HepG2 (cell line): ENCODE results near the gene CTNNA1. TPM values are rescaled to one million over a fixed set of nuclear protein-coding genes. Genes with fewer than 3 reads are reported as not detected.

Experiments used
- ATAC-seq: fragments of 200-7000 bp; cut with Tn5 transposase; 3 replicates; pipeline ENCODE4 v1.9.1; 2020; ENCODE audit warnings: mild to moderate bottlenecking, moderate library complexity
- BruUV-seq: library from RNA; stranded (reverse); fragments of 400-500 nt; replicated peaks from 2 replicates; lab custom pipeline; 2021; lab: Mats Ljungman, UMichigan
- CTCF ChIA-PET: fragments of 300-600 bp; formaldehyde crosslinking; extraction: SDS; loops from one replicate; lab custom pipeline; 2021; ENCODE audit warnings: low total read pairs, inconsistent platforms, low intra/inter-chr PET ratio; lab: Yijun Ruan, JAX
- POLR2A ChIA-PET: fragments of 350-600 bp; sonication (Branson Sonifier 250); formaldehyde crosslinking; loops from one replicate; lab custom pipeline; 2020; ENCODE audit warnings: antibody characterized with exemption, inconsistent platforms; lab: Yijun Ruan, JAX
- DNase-seq: peaks from one replicate; pipeline ENCODE4 v3.0.0-alpha.2; 2015; ENCODE audit warnings: low spot score
- FAIRE-seq: peaks from 3 replicates; lab custom pipeline; 2011; peaks lifted over from hg19 to GRCh38; lab: Jason Lieb, UNC
- H2AFZ ChIP-seq: one replicate; pipeline ENCODE4 v1.6.1; 2011; ENCODE audit warnings: low read length, inconsistent platforms
- H3K27ac ChIP-seq: fragments of 300-600 bp; 3 replicates; pipeline ENCODE4 v1.8.0; 2011; ENCODE audit warnings: mixed run types, mild to moderate bottlenecking, mixed read lengths, low read length, inconsistent platforms; ENCODE audit not compliant: insufficient read depth; ENCODE audit errors: extremely low read length
- H3K27me3 ChIP-seq, 2 experiments: fragments of 200-600 bp in 1 of 2; 2 replicates in 1 of 2; 3 replicates in 1 of 2; pipeline versions ENCODE4 v1.6.0 to v1.8.0; 2011; ENCODE audit warnings: low read length in 2 of 2, mild to moderate bottlenecking in 2 of 2, moderate library complexity in 2 of 2, inconsistent platforms in 1 of 2; ENCODE audit not compliant: insufficient read depth in 2 of 2, control insufficient read depth in 1 of 2
- H3K36me3 ChIP-seq, 2 experiments: fragments of 200-600 bp in 1 of 2; replicated peaks in 1 of 2; 2 replicates in 1 of 2; 3 replicates in 1 of 2; pipeline versions ENCODE4 v1.5.1 to v1.8.0; 2011; ENCODE audit warnings: low read length in 2 of 2, inconsistent platforms in 1 of 2; ENCODE audit not compliant: insufficient read depth in 2 of 2, control insufficient read depth in 1 of 2
- H3K4me1 ChIP-seq: 2 replicates; pipeline ENCODE4 v1.5.1; 2012; ENCODE audit warnings: low read length, inconsistent platforms; ENCODE audit not compliant: insufficient read depth
- H3K4me2 ChIP-seq: 2 replicates; pipeline ENCODE4 v1.6.0; 2011; ENCODE audit warnings: low read depth, low read length, inconsistent platforms
- H3K4me3 ChIP-seq, 3 experiments: fragments of 200-600 bp in 1 of 3; sonication (generic), shearing (Covaris generic) in 1 of 3; replicated peaks in 1 of 3; 2 replicates each; pipeline ENCODE4 v1.5.1; 2011 to 2016; ENCODE audit warnings: low read length in 3 of 3, inconsistent platforms in 2 of 3, low read depth in 2 of 3, mild to moderate bottlenecking in 2 of 3, control low read depth in 1 of 3, mixed read lengths in 1 of 3; ENCODE audit not compliant: insufficient read depth in 1 of 3
- H3K79me2 ChIP-seq: one replicate; pipeline ENCODE4 v1.6.1; 2011; ENCODE audit warnings: low read length, inconsistent platforms; ENCODE audit not compliant: insufficient read depth
- H3K9ac ChIP-seq: 2 replicates; pipeline ENCODE4 v1.6.0; 2011; ENCODE audit warnings: mild to moderate bottlenecking, low read depth, low read length, inconsistent platforms; ENCODE audit not compliant: insufficient read depth
- H3K9me3 ChIP-seq: 2 replicates; pipeline ENCODE4 v1.5.1; 2012; ENCODE audit warnings: mild to moderate bottlenecking, low read length
- H4K20me1 ChIP-seq: 2 replicates; pipeline ENCODE4 v1.6.0; 2011; ENCODE audit warnings: inconsistent platforms, mild to moderate bottlenecking, low read length, moderate library complexity; ENCODE audit not compliant: insufficient read depth
- HDAC1 ChIP-seq: sonication (generic); formaldehyde crosslinking; IDR thresholded peaks from 2 replicates; pipeline ENCODE4 v1.5.1; 2020; ENCODE audit warnings: mild to moderate bottlenecking, missing genetic modification reagents
- HNRNPUL1 ChIP-seq: fragments of 200-400 bp; formaldehyde crosslinking; IDR thresholded peaks from 2 replicates; pipeline ENCODE4 v1.6.1; 2017; ENCODE audit warnings: low read depth, mild to moderate bottlenecking, low read length, moderate library complexity
- HOXA3 ChIP-seq: sonication (generic); formaldehyde crosslinking; IDR thresholded peaks from 2 replicates; pipeline ENCODE4 v1.5.0; 2020; ENCODE audit warnings: missing genetic modification reagents
- HOXA9 ChIP-seq: sonication (generic); formaldehyde crosslinking; IDR thresholded peaks from 2 replicates; pipeline ENCODE4 v1.8.1; 2022; ENCODE audit warnings: missing genetic modification reagents, mild to moderate bottlenecking, moderate library complexity, borderline replicate concordance
- ISX ChIP-seq: sonication (generic); formaldehyde crosslinking; conservative IDR thresholded peaks from 2 replicates; pipeline ENCODE4 v1.5.0; 2020; ENCODE audit warnings: missing genetic modification reagents
- JUN ChIP-seq: sonication (generic); formaldehyde crosslinking; IDR thresholded peaks from 2 replicates; pipeline ENCODE4 v1.4.0; 2020; ENCODE audit warnings: mild to moderate bottlenecking, missing genetic modification reagents
- KLF9 ChIP-seq: IDR thresholded peaks from 2 replicates; pipeline ENCODE4 v1.6.1; 2016; ENCODE audit warnings: low read depth
- NCOA2 ChIP-seq: sonication (generic); formaldehyde crosslinking; IDR thresholded peaks from 2 replicates; pipeline ENCODE4 v1.8.0; 2022; ENCODE audit warnings: inconsistent platforms
- NR2F2 ChIP-seq: IDR thresholded peaks from 2 replicates; pipeline ENCODE4 v1.6.1; 2012; ENCODE audit warnings: low read depth, inconsistent platforms, borderline replicate concordance
- SOX5 ChIP-seq: IDR thresholded peaks from 2 replicates; pipeline ENCODE4 v1.6.1; 2016; ENCODE audit warnings: borderline replicate concordance
- ZNF326 ChIP-seq: sonication (generic); formaldehyde crosslinking; IDR thresholded peaks from 2 replicates; pipeline ENCODE4 v1.4.0; 2020; ENCODE audit warnings: missing genetic modification reagents, borderline replicate concordance
- WGBS: methylation state at CpG from one replicate; pipeline ENCODE4 v1.1.6; 2017; ENCODE audit warnings: low lambda C conversion rate; 5-methylcytosine and 5-hydroxymethylcytosine counted together
- in situ Hi-C: cut with HindIII; loops from 2 replicates; pipeline ENCODE4 v1.10.0; 2017; ENCODE audit warnings: low pct_unique_long_range_greater_than_20kb; ENCODE audit not compliant: extremely low pct_ligation_motif_present
- intact Hi-C: fragments of 100-400 bp; cut with micrococcal nuclease; formaldehyde crosslinking; loops from one replicate; pipeline ENCODE4 v1.10.0; 2022; ENCODE audit not compliant: unreplicated experiment
- polyA plus RNA-seq, 8 experiments: library from polyadenylated mRNA; depleted of rRNA in 3 of 8; stranded (reverse) in 7 of 8; unstranded in 1 of 8; fragments of >200 nt; fragmentation: Illumina TruSeq in 4 of 8; extraction: Trizol in 4 of 8; gene quantifications; 2 replicates each; pipeline versions ENCODE4 v1.2.1 to v1.2.3, GENCODE V29; 2011 to 2016; ENCODE audit warnings: low read depth in 4 of 8, missing spikeins in 1 of 8, mixed read lengths in 1 of 8; ENCODE audit not compliant: insufficient read depth in 1 of 8
- total RNA-seq, 5 experiments: library from RNA; depleted of rRNA; stranded (reverse); fragments of >200 nt; fragmentation: Illumina TruSeq; extraction: Trizol; gene quantifications; 2 replicates each; pipeline ENCODE4 v1.2.3, GENCODE V29; 2016; ENCODE audit warnings: low read depth in 1 of 5
- TF ChIP-seq, protein P1 (sequence below): sonication (generic); formaldehyde crosslinking; IDR thresholded peaks from 2 replicates; pipeline ENCODE4 v1.5.1; 2020; ENCODE audit warnings: mild to moderate bottlenecking, missing genetic modification reagents
- TF ChIP-seq, protein P2 (sequence below): sonication (generic); formaldehyde crosslinking; IDR thresholded peaks from 2 replicates; pipeline ENCODE4 v1.4.0; 2020; ENCODE audit warnings: missing genetic modification reagents, mild to moderate bottlenecking, borderline replicate concordance
- TF ChIP-seq, protein P3 (sequence below): sonication (generic); formaldehyde crosslinking; IDR thresholded peaks from 2 replicates; pipeline ENCODE4 v1.4.0; 2020; ENCODE audit warnings: missing genetic modification reagents
- TF ChIP-seq, protein P4 (sequence below): sonication (generic); formaldehyde crosslinking; IDR thresholded peaks from 2 replicates; pipeline ENCODE4 v1.9.0; 2022; ENCODE audit warnings: low read depth, missing genetic modification reagents

Gene CTNNA1
- total and polyA plus RNA-seq, 2 of the 13 experiments (the other 11 are each of a cell fraction or from before 2014, with no cell fraction given), result 66.8 to 162 TPM

DNA sequence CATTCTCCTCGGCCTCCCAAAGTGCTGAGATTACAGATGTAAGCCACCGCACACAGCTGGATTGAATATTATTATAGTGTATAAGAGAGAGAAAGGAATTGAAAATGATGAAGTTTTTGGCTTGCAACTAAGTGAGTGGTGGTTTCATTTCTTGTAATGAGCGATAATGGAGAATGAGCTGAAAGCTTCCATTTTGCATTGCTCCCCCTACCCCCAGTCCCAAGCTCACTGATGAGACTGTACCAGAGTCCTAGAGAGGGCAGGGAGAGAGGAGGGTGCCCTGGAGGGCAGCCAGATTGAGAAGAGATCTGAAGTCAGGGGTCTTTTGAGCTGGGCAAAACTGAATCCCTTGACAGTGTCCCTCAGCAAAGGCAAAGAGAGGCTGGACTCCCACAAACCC is 38.5 kb upstream of the CTNNA1 start:
- CTCF ChIA-PET, result no interaction called here
- Histone ChIP-seq H3K9ac (no peak overlapping the region), H3K36me3 (no peaks in the 10 kb centered on the region), H3K4me1 (peaks cover 25% of the 10 kb centered on the region), H3K9me3 (no peaks in the 10 kb centered on the region), H3K4me2 (no peak overlapping the region), H3K27me3 (no peaks in the 10 kb centered on the region), H3K79me2 (no peaks in the 10 kb centered on the region), H3K4me3 (no peak overlapping the region), H4K20me1 (no peaks in the 10 kb centered on the region), H2AFZ (no peak overlapping the region), H3K27ac (no peak overlapping the region)
- POLR2A ChIA-PET, result interaction anchor here (1.7 kb wide), 1 partner anchor 11 kb away, joined by 9 read pairs; no protein-coding TSS in a partner anchor
- in situ Hi-C loops (no loop called here), intact Hi-C loops (no loop called here)
- FAIRE-seq (no peak), DNase-seq (no peak), ATAC-seq (no peak)
- TF ChIP-seq JUN (CRISPR knock-in tag) (no peak), HOXA3 (CRISPR knock-in tag) (no peak), SOX5 (CRISPR knock-in tag) (no peak), ZNF326 (CRISPR knock-in tag) (no peak), HNRNPUL1 (no peak), NR2F2 (no peak), HOXA9 (CRISPR knock-in tag) (no peak), KLF9 (no peak), ISX (CRISPR knock-in tag) (no peak), HDAC1 (CRISPR knock-in tag) (no peak), NCOA2 (CRISPR knock-in tag) (no peak)
- TF ChIP-seq, protein P1, sequence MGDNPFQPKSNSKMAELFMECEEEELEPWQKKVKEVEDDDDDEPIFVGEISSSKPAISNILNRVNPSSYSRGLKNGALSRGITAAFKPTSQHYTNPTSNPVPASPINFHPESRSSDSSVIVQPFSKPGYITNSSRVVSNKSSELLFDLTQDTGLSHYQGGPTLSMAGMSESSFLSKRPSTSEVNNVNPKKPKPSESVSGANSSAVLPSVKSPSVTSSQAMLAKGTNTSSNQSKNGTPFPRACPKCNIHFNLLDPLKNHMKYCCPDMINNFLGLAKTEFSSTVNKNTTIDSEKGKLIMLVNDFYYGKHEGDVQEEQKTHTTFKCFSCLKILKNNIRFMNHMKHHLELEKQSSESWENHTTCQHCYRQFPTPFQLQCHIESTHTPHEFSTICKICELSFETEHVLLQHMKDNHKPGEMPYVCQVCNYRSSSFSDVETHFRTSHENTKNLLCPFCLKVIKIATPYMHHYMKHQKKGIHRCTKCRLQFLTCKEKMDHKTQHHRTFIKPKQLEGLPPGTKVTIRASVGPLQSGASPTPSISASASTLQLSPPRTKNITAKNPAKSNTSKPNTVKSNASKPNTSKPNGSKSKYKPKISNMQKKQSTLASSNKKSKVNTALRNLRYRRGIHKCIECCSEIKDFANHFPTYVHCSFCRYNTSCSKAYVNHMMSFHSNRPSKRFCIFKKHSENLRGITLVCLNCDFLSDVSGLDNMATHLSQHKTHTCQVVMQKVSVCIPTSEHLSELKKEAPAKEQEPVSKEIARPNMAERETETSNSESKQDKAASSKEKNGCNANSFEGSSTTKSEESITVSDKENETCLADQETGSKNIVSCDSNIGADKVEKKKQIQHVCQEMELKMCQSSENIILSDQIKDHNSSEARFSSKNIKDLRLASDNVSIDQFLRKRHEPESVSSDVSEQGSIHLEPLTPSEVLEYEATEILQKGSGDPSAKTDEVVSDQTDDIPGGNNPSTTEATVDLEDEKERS (CRISPR knock-in tag), result no peak
- TF ChIP-seq, protein P2, sequence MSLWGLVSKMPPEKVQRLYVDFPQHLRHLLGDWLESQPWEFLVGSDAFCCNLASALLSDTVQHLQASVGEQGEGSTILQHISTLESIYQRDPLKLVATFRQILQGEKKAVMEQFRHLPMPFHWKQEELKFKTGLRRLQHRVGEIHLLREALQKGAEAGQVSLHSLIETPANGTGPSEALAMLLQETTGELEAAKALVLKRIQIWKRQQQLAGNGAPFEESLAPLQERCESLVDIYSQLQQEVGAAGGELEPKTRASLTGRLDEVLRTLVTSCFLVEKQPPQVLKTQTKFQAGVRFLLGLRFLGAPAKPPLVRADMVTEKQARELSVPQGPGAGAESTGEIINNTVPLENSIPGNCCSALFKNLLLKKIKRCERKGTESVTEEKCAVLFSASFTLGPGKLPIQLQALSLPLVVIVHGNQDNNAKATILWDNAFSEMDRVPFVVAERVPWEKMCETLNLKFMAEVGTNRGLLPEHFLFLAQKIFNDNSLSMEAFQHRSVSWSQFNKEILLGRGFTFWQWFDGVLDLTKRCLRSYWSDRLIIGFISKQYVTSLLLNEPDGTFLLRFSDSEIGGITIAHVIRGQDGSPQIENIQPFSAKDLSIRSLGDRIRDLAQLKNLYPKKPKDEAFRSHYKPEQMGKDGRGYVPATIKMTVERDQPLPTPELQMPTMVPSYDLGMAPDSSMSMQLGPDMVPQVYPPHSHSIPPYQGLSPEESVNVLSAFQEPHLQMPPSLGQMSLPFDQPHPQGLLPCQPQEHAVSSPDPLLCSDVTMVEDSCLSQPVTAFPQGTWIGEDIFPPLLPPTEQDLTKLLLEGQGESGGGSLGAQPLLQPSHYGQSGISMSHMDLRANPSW (CRISPR knock-in tag), result no peak
- TF ChIP-seq, protein P3, sequence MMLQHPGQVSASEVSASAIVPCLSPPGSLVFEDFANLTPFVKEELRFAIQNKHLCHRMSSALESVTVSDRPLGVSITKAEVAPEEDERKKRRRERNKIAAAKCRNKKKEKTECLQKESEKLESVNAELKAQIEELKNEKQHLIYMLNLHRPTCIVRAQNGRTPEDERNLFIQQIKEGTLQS (CRISPR knock-in tag), result no peak
- TF ChIP-seq, protein P4, sequence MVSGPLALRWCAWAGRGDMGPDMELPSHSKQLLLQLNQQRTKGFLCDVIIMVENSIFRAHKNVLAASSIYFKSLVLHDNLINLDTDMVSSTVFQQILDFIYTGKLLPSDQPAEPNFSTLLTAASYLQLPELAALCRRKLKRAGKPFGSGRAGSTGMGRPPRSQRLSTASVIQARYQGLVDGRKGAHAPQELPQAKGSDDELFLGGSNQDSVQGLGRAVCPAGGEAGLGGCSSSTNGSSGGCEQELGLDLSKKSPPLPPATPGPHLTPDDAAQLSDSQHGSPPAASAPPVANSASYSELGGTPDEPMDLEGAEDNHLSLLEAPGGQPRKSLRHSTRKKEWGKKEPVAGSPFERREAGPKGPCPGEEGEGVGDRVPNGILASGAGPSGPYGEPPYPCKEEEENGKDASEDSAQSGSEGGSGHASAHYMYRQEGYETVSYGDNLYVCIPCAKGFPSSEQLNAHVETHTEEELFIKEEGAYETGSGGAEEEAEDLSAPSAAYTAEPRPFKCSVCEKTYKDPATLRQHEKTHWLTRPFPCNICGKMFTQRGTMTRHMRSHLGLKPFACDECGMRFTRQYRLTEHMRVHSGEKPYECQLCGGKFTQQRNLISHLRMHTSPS (CRISPR knock-in tag), result no peak
- BruUV-seq, result no TSS peak
- WGBS, result 83% methylated on average over 3 of the region's 3 CpGs
